HG03460 (cell line): Measurements from ENCODE around the gene SRD5A3.
"Not testable (repeated sequence)": the region's sequence is repeated elsewhere in the genome, so short reads cannot be mapped to it uniquely, and the experiment has no call there.

ENCODE experiments used
- ATAC-seq: cut with Tn5 transposase; IDR thresholded peaks from one replicate; pipeline ENCODE4 v1.9.1; 2021; ENCODE audit not compliant: unreplicated experiment

SRD5A3 gene

GRCh38 chr4:55345054-55345453 lies 988 bp upstream of the SRD5A3 start:
- ATAC-seq, result no peak

- no peak for ATAC-seq
These were observed 811 bp downstream of the SRD5A3 start for GRCh38 chr4:55346851-55347255.

GRCh38 chr4:55347610-55348228 lies 1.7 kb downstream of the SRD5A3 start:
- no peak for ATAC-seq

- no peak for ATAC-seq
These were observed 2.4 kb downstream of the SRD5A3 start for GRCh38 chr4:55348466-55348865.

GRCh38 chr4:55350870-55351269 lies 4.8 kb downstream of the SRD5A3 start:
- ATAC-seq, result not testable (repeated sequence)

- no peak for ATAC-seq
These were observed 5.8 kb downstream of the SRD5A3 start for GRCh38 chr4:55351824-55352223.

GRCh38 chr4:55352726-55353125 lies 6.7 kb downstream of the SRD5A3 start:
- ATAC-seq, result no peak

- ATAC-seq, result not testable (repeated sequence)
These were observed 7.2 kb downstream of the SRD5A3 start for GRCh38 chr4:55353228-55353747.

- no peak for ATAC-seq
These were observed 8.6 kb downstream of the SRD5A3 start for GRCh38 chr4:55354648-55355047.

- no peak for ATAC-seq
These were observed 9.5 kb downstream of the SRD5A3 start for GRCh38 chr4:55355555-55355954.

GRCh38 chr4:55356991-55357461 lies 11.0 kb downstream of the SRD5A3 start:
- ATAC-seq, result no peak

GRCh38 chr4:55358246-55358645 lies 12.2 kb downstream of the SRD5A3 start:
- no peak for ATAC-seq

- ATAC-seq, result peak; percentile 73
These were observed 12.6 kb downstream of the SRD5A3 start for GRCh38 chr4:55358668-55359067.

- no peak for ATAC-seq
These were observed 13.4 kb downstream of the SRD5A3 start for GRCh38 chr4:55359397-55359916.

GRCh38 chr4:55362938-55363337 lies 16.9 kb downstream of the SRD5A3 start:
- ATAC-seq, result not testable (repeated sequence)

GRCh38 chr4:55363691-55364351 lies 17.8 kb downstream of the SRD5A3 start:
- ATAC-seq, result no peak

- no peak for ATAC-seq
These were observed 18.8 kb downstream of the SRD5A3 start for GRCh38 chr4:55364691-55365344.

- no peak for ATAC-seq
These were observed 19.3 kb downstream of the SRD5A3 start for GRCh38 chr4:55365345-55365728.

- ATAC-seq, result no peak
These were observed 20.6 kb downstream of the SRD5A3 start for GRCh38 chr4:55366621-55367020.

GRCh38 chr4:55367084-55367722 lies 21.2 kb downstream of the SRD5A3 start:
- no peak for ATAC-seq

GRCh38 chr4:55369968-55370367 lies 23.9 kb downstream of the SRD5A3 start:
- ATAC-seq, result no peak
